ENCODE results near the gene TMEM108.

Gene TMEM108

DNA sequence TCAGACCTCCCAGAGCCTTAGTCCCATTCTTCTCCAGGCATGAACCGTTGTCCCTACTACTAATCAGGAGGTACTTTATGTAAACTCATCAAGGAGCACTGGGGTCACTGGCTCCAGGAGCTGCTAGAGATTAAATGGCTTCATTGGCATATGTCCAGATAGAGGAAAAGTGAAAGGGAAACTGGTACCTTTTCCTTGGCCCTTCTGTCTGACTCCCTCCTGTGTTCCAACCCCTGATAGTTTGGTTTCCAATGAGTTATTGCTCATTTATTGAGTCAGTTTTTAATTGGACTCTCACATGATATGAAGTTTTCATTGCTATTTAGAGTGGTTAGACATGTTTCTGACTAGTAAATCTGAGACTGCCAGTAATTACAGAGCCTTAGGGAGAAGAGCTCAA is 231.2 kb downstream of the TMEM108 start:
- Histone ChIP-seq H3K9ac (ENCODE audit: low read length) (no peak overlapping the region), H3F3A (ENCODE audit: insufficient read depth, low read length) (no peaks in the 10 kb centered on the region)
- TF ChIP-seq, protein P1, sequence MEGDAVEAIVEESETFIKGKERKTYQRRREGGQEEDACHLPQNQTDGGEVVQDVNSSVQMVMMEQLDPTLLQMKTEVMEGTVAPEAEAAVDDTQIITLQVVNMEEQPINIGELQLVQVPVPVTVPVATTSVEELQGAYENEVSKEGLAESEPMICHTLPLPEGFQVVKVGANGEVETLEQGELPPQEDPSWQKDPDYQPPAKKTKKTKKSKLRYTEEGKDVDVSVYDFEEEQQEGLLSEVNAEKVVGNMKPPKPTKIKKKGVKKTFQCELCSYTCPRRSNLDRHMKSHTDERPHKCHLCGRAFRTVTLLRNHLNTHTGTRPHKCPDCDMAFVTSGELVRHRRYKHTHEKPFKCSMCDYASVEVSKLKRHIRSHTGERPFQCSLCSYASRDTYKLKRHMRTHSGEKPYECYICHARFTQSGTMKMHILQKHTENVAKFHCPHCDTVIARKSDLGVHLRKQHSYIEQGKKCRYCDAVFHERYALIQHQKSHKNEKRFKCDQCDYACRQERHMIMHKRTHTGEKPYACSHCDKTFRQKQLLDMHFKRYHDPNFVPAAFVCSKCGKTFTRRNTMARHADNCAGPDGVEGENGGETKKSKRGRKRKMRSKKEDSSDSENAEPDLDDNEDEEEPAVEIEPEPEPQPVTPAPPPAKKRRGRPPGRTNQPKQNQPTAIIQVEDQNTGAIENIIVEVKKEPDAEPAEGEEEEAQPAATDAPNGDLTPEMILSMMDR (IDR thresholded peaks at IDR 0.05; ENCODE audit: low read length) = no peak

DNA sequence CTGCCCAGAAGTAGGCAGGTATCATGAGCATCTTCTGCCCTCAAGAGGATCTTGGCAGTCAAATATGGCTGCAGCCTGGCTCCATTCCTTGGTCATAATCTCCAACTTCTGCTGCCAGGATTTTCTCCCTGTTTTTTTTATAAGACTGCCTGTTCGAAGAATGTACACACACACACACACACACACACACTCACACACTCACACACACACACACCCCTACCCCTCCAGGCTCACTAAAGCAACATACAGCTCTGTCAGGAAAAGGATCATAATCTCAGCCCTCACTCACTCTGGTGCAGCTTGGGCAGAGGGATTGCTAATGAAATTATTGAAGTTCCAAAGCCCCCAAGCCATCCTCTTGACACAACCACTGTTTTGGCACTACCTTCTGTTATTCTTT is 232.4 kb downstream of the TMEM108 start:
- Histone ChIP-seq H3K36me3 (ENCODE audit: insufficient read depth, low read length) (no peaks in the 10 kb centered on the region), H3K27me3 (ENCODE audit: insufficient read depth, low read length) (no peaks in the 10 kb centered on the region), H3K9ac (ENCODE audit: low read length) (no peak overlapping the region), H3K27ac (ENCODE audit: low read depth, low read length, poor library complexity, severe bottlenecking) (no peak overlapping the region), H3K9me3 (ENCODE audit: low read length) (no peaks in the 10 kb centered on the region), H3K79me2 (ENCODE audit: insufficient read depth, low read length) (no peaks in the 10 kb centered on the region), H3K4me2 (ENCODE audit: low read length) (no peak overlapping the region), H3F3A (ENCODE audit: insufficient read depth, low read length) (no peaks in the 10 kb centered on the region), H3K4me1 (ENCODE audit: insufficient read depth, low read length, severe bottlenecking) (no peaks in the 10 kb centered on the region), H4K20me1 (ENCODE audit: insufficient read depth, low read length) (no peaks in the 10 kb centered on the region), H3K9me2 (ENCODE audit: low read depth, low read length) (no peaks in the 10 kb centered on the region), H3K4me3 (ENCODE audit: low read depth, low read length, poor library complexity, severe bottlenecking) (no peak overlapping the region), H2AFZ (ENCODE audit: low read length) (no peak overlapping the region)
- no peak for TF ChIP-seq EZH2 (IDR thresholded peaks at IDR 0.05; ENCODE audit: borderline replicate concordance, low read length)
- TF ChIP-seq, protein P1 (IDR thresholded peaks at IDR 0.05; ENCODE audit: low read length) = no peak

More for the DNA sequence above, 231.2 kb downstream of the TMEM108 start:
- H3K4me2 ChIP-seq (ENCODE audit: low read length) = no peak overlapping the region
- no peak overlapping the region for H3K4me3 ChIP-seq (ENCODE audit: low read depth, low read length, poor library complexity, severe bottlenecking)
- H3K27me3 ChIP-seq (ENCODE audit: insufficient read depth, low read length) = no peaks in the 10 kb centered on the region
- H3K9me2 ChIP-seq (ENCODE audit: low read depth, low read length) = no peaks in the 10 kb centered on the region
- no peak overlapping the region for H3K27ac ChIP-seq (ENCODE audit: low read depth, low read length, poor library complexity, severe bottlenecking)
- H3K36me3 ChIP-seq (ENCODE audit: insufficient read depth, low read length) = no peaks in the 10 kb centered on the region
- H4K20me1 ChIP-seq (ENCODE audit: insufficient read depth, low read length) = no peaks in the 10 kb centered on the region
- H2AFZ ChIP-seq (ENCODE audit: low read length) = no peak overlapping the region
- H3K79me2 ChIP-seq (ENCODE audit: insufficient read depth, low read length) = no peaks in the 10 kb centered on the region
- H3K9me3 ChIP-seq (ENCODE audit: low read length) = no peaks in the 10 kb centered on the region
- no peaks in the 10 kb centered on the region for H3K4me1 ChIP-seq (ENCODE audit: insufficient read depth, low read length, severe bottlenecking)

DNA sequence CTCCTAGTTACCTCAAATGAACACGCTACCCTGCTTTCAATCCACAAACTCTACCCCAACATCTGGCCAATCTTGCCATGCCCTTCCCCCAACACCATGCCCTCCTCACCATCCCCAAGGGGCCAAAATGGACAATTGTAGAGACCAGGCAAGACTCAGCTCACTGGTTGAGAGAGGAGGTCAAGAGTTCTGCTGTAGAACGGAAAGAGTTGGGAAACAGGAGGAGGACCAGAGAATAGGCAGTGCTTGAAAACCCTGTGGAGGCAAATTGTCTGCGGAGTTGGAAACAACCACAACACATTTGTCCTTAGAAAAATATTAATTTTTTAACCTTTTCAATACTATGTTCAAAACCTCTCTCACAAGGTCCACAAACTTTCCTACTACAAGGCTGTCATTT is 232.9 kb downstream of the TMEM108 start:
- Histone ChIP-seq H3K79me2 (ENCODE audit: insufficient read depth, low read length) (no peaks in the 10 kb centered on the region), H2AFZ (ENCODE audit: low read length) (no peak overlapping the region), H3K4me2 (ENCODE audit: low read length) (no peak overlapping the region), H3K27ac (ENCODE audit: low read depth, low read length, poor library complexity, severe bottlenecking) (no peak overlapping the region), H3K9me3 (ENCODE audit: low read length) (no peaks in the 10 kb centered on the region), H4K20me1 (ENCODE audit: insufficient read depth, low read length) (no peaks in the 10 kb centered on the region), H3K27me3 (ENCODE audit: insufficient read depth, low read length) (no peaks in the 10 kb centered on the region), H3K4me3 (ENCODE audit: low read depth, low read length, poor library complexity, severe bottlenecking) (no peak overlapping the region), H3K36me3 (ENCODE audit: insufficient read depth, low read length) (no peaks in the 10 kb centered on the region), H3K4me1 (ENCODE audit: insufficient read depth, low read length, severe bottlenecking) (no peaks in the 10 kb centered on the region), H3F3A (ENCODE audit: insufficient read depth, low read length) (no peaks in the 10 kb centered on the region), H3K9me2 (ENCODE audit: low read depth, low read length) (no peaks in the 10 kb centered on the region), H3K9ac (ENCODE audit: low read length) (no peak overlapping the region)
- TF ChIP-seq, protein P1 (IDR thresholded peaks at IDR 0.05; ENCODE audit: low read length) = no peak
- no peak for TF ChIP-seq EZH2 (IDR thresholded peaks at IDR 0.05; ENCODE audit: borderline replicate concordance, low read length)

Measured in OCI-LY1 (cell line).